Adrenal gland (tissue), 12 donors: ENCODE data around the gene NEU2. TPM values are rescaled to one million over a fixed set of nuclear protein-coding genes. Genes with fewer than 3 reads are reported as not detected.

Experiments used
- DNase-seq, 7 donors: peaks; one replicate each; pipeline ENCODE4 v3.0.0-alpha.2; 2019 to 2020
- H3K27ac ChIP-seq, 5 donors: fragments of 200-600 bp; sonication (generic) in 4 of 5; 1 replicate in 3 of 5; 2 replicates in 2 of 5; pipeline versions ENCODE4 v1.5.1 to v1.8.0; 2016 to 2020; ENCODE audit warnings: mild to moderate bottlenecking in 1 of 5
- H3K27me3 ChIP-seq: fragments of 200-600 bp; 2 replicates; pipeline ENCODE4 v1.8.0; 2021
- H3K36me3 ChIP-seq, 2 donors: fragments of 200-600 bp; replicated peaks in 1 of 2; 1 replicate in 1 of 2; 2 replicates in 1 of 2; pipeline versions ENCODE4 v1.5.1 to v1.8.0; 2018 to 2022
- H3K4me1 ChIP-seq, 2 donors: fragments of 200-600 bp; replicated peaks in 1 of 2; 1 replicate in 1 of 2; 2 replicates in 1 of 2; pipeline versions ENCODE4 v1.5.1 to v1.8.0; 2018 to 2021
- H3K4me3 ChIP-seq, 4 donors: fragments of 200-600 bp; sonication (generic) in 3 of 4; one replicate each; pipeline ENCODE4 v1.5.1; 2016 to 2018
- H3K9me3 ChIP-seq, 3 donors: fragments of 200-600 bp; sonication (generic) in 1 of 3; replicated peaks in 1 of 3; 1 replicate in 2 of 3; 2 replicates in 1 of 3; pipeline versions ENCODE4 v1.5.1 to v1.8.0; 2016 to 2021
- POLR2A ChIP-seq, 2 donors: fragments of 450-650 bp; IDR thresholded peaks; one replicate each; pipeline ENCODE4 v1.6.1; 2017; ENCODE audit warnings: antibody characterized with exemption in 2 of 2, mild to moderate bottlenecking in 2 of 2, moderate library complexity in 1 of 2
- WGBS, 4 donors: extraction: QIAGEN DNeasy Blood & Tissue Kit in 2 of 4; methylation state at CpG; one replicate each; pipeline versions ENCODE4 v1.1.5 to v1.1.7; 2013 to 2017; 5-methylcytosine and 5-hydroxymethylcytosine counted together
- intact Hi-C, 2 donors: fragments of 100-400 bp; cut with DNase I; formaldehyde crosslinking; loops; one replicate each; pipeline versions ENCODE4 v1.14.1 to v1.15.0; 2022 to 2023
- polyA plus RNA-seq, 3 donors: library from polyadenylated mRNA; stranded (reverse); fragments of 200-250 nt in 2 of 3; fragments of 350-450 nt in 1 of 3; fragmentation: Illumina TruSeq in 1 of 3; extraction: RNeasy Lipid Tissue Mini Kit (QIAGEN cat#74804) in 1 of 3; gene quantifications; one replicate each; pipeline ENCODE4 v1.2.3, GENCODE V29; 2013 to 2014
- total RNA-seq, 9 donors: library from RNA; depleted of rRNA in 4 of 9; stranded (reverse); fragments of >200 nt in 4 of 9; fragments of 120-200 nt in 1 of 9; fragmentation: NEBNext Ultra II Directional in 1 of 9; extraction: Animal tissue kit (Norgen Biotek cat#: 25700) in 1 of 9; gene quantifications; one replicate each; pipeline versions ENCODE4 v1.1.0 to v1.2.4, GENCODE V29; 2013 to 2023
- TF ChIP-seq, protein P1 (sequence below), 6 experiments: fragments of 450-650 bp in 4 of 6; fragments of 200-600 bp in 2 of 6; sonication (generic) in 1 of 6; IDR thresholded peaks; 1 replicate in 5 of 6; 2 replicates in 1 of 6; pipeline versions ENCODE4 v1.5.1 to v1.8.0; 2016 to 2021; ENCODE audit warnings: antibody characterized with exemption in 6 of 6, mild to moderate bottlenecking in 2 of 6, moderate library complexity in 1 of 6
- donor health status: healthy with polysubstance abuse.
- donor health status: Bipolar disorder and iron deficiency.
- donor health status: DM: yes; HTN: yes; CAD: no.
- donor health status: DM: no; HTN: no; CAD: no.
- donor health status: DM: no; HTN: no; CAD: no.
- donor health status: DM: yes; HTN: yes; CAD: no.

NEU2 gene
- total and polyA plus RNA-seq, 12 donors: not detected

DNA sequence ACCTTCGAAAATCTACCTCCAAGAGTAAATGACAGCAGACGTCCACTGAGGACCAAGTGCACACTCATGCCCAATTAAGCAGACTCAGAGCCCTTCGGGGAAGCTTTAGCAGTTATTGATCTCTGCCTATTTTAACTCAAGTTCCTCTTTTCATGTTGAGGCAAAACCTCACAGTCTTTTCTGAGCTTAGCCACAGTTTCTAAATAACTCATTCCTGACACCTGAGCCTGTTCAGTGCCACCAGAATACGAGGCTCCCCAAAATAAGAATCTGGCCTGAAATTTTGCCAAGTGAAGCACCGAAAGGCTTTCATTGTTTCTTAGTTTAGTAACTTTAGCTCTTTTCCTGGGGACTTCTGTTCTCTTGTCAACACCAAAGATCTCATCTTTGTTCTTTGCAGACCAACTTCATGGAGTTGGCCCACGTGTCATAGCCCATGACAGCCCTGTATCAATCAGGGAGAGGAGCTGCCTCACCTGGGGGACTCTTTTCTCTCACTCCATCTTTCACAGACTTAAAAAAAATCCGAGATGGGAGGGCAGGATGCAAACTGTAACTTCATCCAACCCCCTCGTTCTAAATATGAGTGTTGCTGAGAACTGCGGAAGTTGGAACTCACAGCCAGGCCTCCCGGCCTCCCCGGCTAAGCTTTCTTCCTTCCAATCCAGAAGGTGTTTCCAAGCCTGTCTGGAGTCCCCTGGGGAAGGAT lies 49.9 kb downstream of the NEU2 start:
- no peaks in the 10 kb centered on the region for H3K36me3 ChIP-seq
- no peak for DNase-seq
- TF ChIP-seq, protein P1, sequence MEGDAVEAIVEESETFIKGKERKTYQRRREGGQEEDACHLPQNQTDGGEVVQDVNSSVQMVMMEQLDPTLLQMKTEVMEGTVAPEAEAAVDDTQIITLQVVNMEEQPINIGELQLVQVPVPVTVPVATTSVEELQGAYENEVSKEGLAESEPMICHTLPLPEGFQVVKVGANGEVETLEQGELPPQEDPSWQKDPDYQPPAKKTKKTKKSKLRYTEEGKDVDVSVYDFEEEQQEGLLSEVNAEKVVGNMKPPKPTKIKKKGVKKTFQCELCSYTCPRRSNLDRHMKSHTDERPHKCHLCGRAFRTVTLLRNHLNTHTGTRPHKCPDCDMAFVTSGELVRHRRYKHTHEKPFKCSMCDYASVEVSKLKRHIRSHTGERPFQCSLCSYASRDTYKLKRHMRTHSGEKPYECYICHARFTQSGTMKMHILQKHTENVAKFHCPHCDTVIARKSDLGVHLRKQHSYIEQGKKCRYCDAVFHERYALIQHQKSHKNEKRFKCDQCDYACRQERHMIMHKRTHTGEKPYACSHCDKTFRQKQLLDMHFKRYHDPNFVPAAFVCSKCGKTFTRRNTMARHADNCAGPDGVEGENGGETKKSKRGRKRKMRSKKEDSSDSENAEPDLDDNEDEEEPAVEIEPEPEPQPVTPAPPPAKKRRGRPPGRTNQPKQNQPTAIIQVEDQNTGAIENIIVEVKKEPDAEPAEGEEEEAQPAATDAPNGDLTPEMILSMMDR (IDR thresholded peaks at IDR 0.05): no peak
- TF ChIP-seq POLR2A (IDR thresholded peaks at IDR 0.05): no peak
- no peaks in the 10 kb centered on the region for H3K27me3 ChIP-seq
- no peaks in the 10 kb centered on the region for H3K9me3 ChIP-seq
- H3K27ac ChIP-seq: peak overlapping the region in 4 of 5 donors; percentile 16 to 84 (median 75)
- no peak overlapping the region for H3K4me3 ChIP-seq
- intact Hi-C loops: no loop called here
- peaks cover 12 to 27% of the 10 kb centered on the region in 2 donors for H3K4me1 ChIP-seq
- 51 to 60% (median 59%) methylated on average over 10 to 11 of the region's 11 CpGs for WGBS, 4 donors

DNA sequence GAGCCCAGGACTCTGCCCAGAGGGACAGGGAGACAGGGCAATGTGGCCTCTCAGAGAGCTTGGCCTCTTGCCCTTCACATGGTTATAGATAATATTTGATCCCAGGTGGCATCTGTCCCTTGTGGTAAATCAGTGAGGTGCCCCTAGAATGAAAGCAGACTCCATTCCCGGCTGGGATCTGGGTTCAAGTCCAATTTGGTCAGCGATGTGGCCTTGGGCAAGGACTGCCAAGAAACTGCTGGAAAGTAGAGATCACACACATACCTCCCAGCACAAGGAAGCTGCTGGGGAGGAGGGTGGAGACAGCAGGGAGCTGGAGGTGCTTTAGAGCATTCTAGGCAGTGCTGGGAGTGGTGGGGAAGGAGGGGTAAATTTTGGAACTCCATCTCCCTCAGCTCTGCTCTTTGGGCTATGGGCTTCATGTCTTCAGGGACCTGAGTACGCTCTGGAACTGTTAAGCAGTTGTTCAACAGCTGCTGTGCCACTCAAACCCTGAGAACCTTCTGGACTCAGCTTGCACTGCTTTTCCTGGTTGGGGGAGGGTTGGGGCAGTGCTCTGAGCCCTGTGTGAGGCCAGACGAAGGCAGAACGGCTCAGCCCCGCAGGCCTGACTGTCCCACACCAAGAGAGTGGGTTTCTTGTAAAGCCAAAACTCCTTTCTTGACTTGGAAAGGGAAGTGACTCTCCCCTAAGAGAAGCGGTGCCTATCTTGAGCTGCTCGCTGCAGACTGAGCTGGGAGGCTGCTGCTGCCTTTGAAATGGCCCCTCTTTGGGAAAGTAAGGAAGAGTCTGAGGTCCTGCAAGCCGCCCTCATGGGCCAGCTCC lies 50.7 kb downstream of the NEU2 start:
- WGBS, 4 donors: 56 to 67% (median 64%) methylated on average over 7 to 9 of the region's 9 CpGs
- Histone ChIP-seq H3K27me3 (no peaks in the 10 kb centered on the region), H3K9me3 (no peaks in the 10 kb centered on the region), H3K4me3 (no peak overlapping the region), H3K4me1 (peaks cover 15 to 29% of the 10 kb centered on the region in 2 donors), H3K36me3 (no peaks in the 10 kb centered on the region), H3K27ac (peak overlapping the region; percentile 26 to 84 (median 68))
- no peak for TF ChIP-seq POLR2A (IDR thresholded peaks at IDR 0.05)
- TF ChIP-seq, protein P1 (IDR thresholded peaks at IDR 0.05): no peak
- intact Hi-C loops: no loop called here
- DNase-seq: peak in 1 of 7 donors; percentile 16

DNA sequence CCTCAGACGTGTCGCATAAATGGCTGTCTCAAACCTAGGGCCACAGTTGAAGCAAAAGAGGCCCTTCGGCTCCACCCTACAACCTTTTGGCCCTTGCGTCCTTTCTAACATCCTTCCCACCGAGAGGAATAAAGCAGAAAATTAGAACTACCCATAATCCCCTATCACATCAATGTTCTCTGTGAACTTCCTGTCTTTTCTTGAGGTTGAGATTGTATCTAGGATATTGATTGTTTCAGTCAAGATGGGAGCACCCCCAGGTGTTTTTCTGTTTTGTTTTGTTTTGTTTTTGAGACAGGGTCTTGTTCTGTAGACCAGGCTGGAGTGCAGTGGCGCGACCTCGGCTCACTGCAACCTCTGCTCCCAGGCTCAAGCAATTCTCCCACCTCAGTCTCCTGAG lies 51.3 kb downstream of the NEU2 start:
- H3K36me3 ChIP-seq: no peaks in the 10 kb centered on the region
- intact Hi-C loops: no loop called here
- H3K27me3 ChIP-seq: no peaks in the 10 kb centered on the region
- peak in 1 of 7 donors; percentile 10 for DNase-seq
- H3K27ac ChIP-seq: peak overlapping the region; percentile 26 to 84 (median 68)
- TF ChIP-seq POLR2A (IDR thresholded peaks at IDR 0.05): no peak
- TF ChIP-seq, protein P1 (IDR thresholded peaks at IDR 0.05): no peak
- 74 to 86% (median 79%) methylated on average over 8 of the region's 8 CpGs for WGBS, 4 donors
- H3K4me3 ChIP-seq: no peak overlapping the region
- H3K9me3 ChIP-seq: no peaks in the 10 kb centered on the region
- peaks cover 15 to 29% of the 10 kb centered on the region in 2 donors for H3K4me1 ChIP-seq

- Histone ChIP-seq H3K27ac (peak overlapping the region in 4 of 5 donors; percentile 1 to 84 (median 42)), H3K36me3 (no peaks in the 10 kb centered on the region), H3K4me3 (no peak overlapping the region), H3K4me1 (peaks cover 15 to 29% of the 10 kb centered on the region in 2 donors), H3K9me3 (no peaks in the 10 kb centered on the region), H3K27me3 (no peaks in the 10 kb centered on the region)
- DNase-seq: peak; percentile 50 to 89 (median 65)
- TF ChIP-seq, protein P1 (IDR thresholded peaks at IDR 0.05): no peak
- no peak for TF ChIP-seq POLR2A (IDR thresholded peaks at IDR 0.05)
- WGBS, 4 donors: 57 to 68% (median 60%) methylated on average over 13 of the region's 13 CpGs
- intact Hi-C loops: no loop called here
Observed at GRCh38 chr2:233084488-233084887, 52.0 kb downstream of the NEU2 start.
